Neutrophil (primary cell): ENCODE measurements around the gene PACC1.

ENCODE experiments used
- H3K27ac ChIP-seq: fragments of 200-600 bp; sonication (generic); 2 replicates; pipeline ENCODE4 v1.5.1; 2016; ENCODE audit warnings: mild to moderate bottlenecking, moderate library complexity
- H3K27me3 ChIP-seq: fragments of 200-600 bp; sonication (generic); 2 replicates; pipeline ENCODE4 v1.6.0; 2016; ENCODE audit warnings: mild to moderate bottlenecking
- H3K36me3 ChIP-seq: fragments of 200-600 bp; sonication (generic); 2 replicates; pipeline ENCODE4 v1.5.1; 2017
- H3K4me1 ChIP-seq, 2 experiments: fragments of 200-600 bp in 1 of 2; sonication (generic) in 1 of 2; 1 replicate in 1 of 2; 2 replicates in 1 of 2; pipeline versions ENCODE4 v1.5.1 to v1.6.1; 2013 to 2016; ENCODE audit warnings: low read depth in 1 of 2, low read length in 1 of 2, mild to moderate bottlenecking in 1 of 2, moderate library complexity in 1 of 2; ENCODE audit not compliant: control insufficient read depth in 1 of 2, insufficient read depth in 1 of 2
- H3K4me3 ChIP-seq, 2 experiments: fragments of 200-600 bp in 1 of 2; sonication (generic) in 1 of 2; 1 replicate in 1 of 2; 2 replicates in 1 of 2; pipeline ENCODE4 v1.5.1; 2013 to 2016; ENCODE audit warnings: low read depth in 1 of 2, low read length in 1 of 2, mild to moderate bottlenecking in 1 of 2, moderate library complexity in 1 of 2
- H3K9me3 ChIP-seq: fragments of 200-600 bp; sonication (generic); 2 replicates; pipeline ENCODE4 v1.5.1; 2016
- TF ChIP-seq, protein P1 (sequence below): fragments of 200-600 bp; sonication (generic); IDR thresholded peaks from 2 replicates; pipeline ENCODE4 v1.5.1; 2016; ENCODE audit warnings: antibody characterized with exemption

The PACC1 gene

DNA sequence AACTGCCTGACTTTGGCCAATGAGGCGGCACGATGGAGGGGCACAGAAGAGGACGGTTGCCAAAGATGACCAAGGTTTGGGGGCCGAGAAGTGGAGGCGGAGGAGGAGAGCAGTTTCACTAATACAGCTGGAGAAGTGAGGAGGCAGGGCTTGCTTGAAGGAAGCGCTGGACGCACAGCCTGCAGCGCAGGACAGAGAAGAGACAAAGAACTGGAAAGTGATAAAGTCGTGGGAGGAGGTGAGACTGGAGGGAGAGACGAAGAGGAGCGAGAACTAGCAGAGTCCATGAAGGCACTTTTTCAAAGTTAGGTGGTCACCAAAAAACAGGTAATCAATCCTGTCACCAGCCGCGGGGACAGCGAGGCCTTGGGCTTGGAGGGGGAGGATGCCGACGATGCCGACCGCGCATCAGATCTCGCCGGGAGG lies 771 bp downstream of the PACC1 start:
- no peaks in the 10 kb centered on the region for H3K9me3 ChIP-seq
- H3K36me3 ChIP-seq: no peaks in the 10 kb centered on the region
- no peak overlapping the region for H3K27ac ChIP-seq
- peaks cover 9% of the 10 kb centered on the region for H3K27me3 ChIP-seq
- TF ChIP-seq, protein P1, sequence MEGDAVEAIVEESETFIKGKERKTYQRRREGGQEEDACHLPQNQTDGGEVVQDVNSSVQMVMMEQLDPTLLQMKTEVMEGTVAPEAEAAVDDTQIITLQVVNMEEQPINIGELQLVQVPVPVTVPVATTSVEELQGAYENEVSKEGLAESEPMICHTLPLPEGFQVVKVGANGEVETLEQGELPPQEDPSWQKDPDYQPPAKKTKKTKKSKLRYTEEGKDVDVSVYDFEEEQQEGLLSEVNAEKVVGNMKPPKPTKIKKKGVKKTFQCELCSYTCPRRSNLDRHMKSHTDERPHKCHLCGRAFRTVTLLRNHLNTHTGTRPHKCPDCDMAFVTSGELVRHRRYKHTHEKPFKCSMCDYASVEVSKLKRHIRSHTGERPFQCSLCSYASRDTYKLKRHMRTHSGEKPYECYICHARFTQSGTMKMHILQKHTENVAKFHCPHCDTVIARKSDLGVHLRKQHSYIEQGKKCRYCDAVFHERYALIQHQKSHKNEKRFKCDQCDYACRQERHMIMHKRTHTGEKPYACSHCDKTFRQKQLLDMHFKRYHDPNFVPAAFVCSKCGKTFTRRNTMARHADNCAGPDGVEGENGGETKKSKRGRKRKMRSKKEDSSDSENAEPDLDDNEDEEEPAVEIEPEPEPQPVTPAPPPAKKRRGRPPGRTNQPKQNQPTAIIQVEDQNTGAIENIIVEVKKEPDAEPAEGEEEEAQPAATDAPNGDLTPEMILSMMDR: no peak
- H3K4me1 ChIP-seq: peaks cover 8 to 11% of the 10 kb centered on the region in 2 experiments
- H3K4me3 ChIP-seq: peak overlapping the region; percentile 71 to 85

DNA sequence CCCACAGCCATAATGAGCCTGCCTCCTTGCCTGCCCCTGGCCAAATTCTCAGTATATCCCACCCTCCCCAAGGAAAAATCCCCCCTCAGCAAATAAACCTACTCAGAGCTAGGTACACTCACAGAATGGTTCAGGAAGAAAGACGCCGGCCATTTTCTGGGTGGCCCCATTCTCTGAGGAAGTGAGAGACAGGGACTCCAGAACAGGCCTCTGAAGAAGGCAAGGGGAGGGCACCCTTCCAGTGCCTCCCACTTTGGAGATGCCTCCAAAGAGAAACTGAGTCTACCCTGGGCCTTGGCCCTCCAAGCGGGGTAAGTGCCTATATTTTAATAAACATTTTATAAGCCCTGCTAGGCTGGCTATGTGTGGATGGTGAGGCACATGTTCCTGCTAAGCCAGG lies 2.3 kb downstream of the PACC1 start:
- Histone ChIP-seq H3K27ac (no peak overlapping the region), H3K9me3 (no peaks in the 10 kb centered on the region), H3K36me3 (no peaks in the 10 kb centered on the region), H3K27me3 (peaks cover 9% of the 10 kb centered on the region), H3K4me3 (no peak overlapping the region), H3K4me1 (peaks cover 8 to 11% of the 10 kb centered on the region in 2 experiments)
- TF ChIP-seq, protein P1: no peak

- H3K27me3 ChIP-seq: peaks cover 9% of the 10 kb centered on the region
- no peak overlapping the region for H3K27ac ChIP-seq
- peaks cover 8 to 11% of the 10 kb centered on the region in 2 experiments for H3K4me1 ChIP-seq
- no peaks in the 10 kb centered on the region for H3K36me3 ChIP-seq
- no peak overlapping the region for H3K4me3 ChIP-seq
- H3K9me3 ChIP-seq: no peaks in the 10 kb centered on the region
- TF ChIP-seq, protein P1: no peak
These were observed 4.4 kb downstream of the PACC1 start for GRCh38 chr1:212410231-212410820.

DNA sequence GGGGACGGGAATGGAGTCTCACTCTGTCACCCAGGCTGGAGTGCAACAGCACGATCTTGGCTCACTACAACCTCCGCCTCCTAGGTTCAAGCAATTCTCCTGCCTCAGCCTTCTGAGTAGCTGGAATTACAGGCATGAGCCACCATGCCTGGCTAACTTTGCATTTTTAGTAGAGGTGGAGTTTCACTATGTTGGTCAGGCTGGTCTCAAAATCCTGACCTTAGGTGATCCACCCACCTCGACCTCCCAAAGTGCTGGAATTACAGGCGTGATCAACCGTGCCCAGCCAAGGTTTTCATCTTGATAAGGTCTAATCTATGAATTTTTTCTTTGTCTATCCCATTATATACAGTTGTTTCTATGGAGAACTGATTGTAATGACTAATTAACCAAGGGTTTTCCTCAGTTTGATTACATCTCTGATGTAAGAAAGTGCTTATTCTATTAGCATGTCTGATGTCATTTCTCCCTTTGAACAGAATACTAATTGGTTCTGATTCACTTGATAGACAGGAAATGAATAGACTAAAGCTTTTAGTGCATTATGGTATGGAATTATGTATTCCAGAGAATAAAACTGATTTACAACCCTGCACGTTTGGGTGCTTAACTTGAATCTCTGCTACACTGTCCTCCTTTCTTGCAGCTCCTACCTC lies 11.9 kb downstream of the PACC1 start:
- H3K27me3 ChIP-seq: no peaks in the 10 kb centered on the region
- H3K27ac ChIP-seq: no peak overlapping the region
- H3K4me1 ChIP-seq: no peaks in the 10 kb centered on the region
- H3K9me3 ChIP-seq: no peaks in the 10 kb centered on the region
- no peaks in the 10 kb centered on the region for H3K36me3 ChIP-seq
- no peak overlapping the region for H3K4me3 ChIP-seq
- TF ChIP-seq, protein P1: no peak

DNA sequence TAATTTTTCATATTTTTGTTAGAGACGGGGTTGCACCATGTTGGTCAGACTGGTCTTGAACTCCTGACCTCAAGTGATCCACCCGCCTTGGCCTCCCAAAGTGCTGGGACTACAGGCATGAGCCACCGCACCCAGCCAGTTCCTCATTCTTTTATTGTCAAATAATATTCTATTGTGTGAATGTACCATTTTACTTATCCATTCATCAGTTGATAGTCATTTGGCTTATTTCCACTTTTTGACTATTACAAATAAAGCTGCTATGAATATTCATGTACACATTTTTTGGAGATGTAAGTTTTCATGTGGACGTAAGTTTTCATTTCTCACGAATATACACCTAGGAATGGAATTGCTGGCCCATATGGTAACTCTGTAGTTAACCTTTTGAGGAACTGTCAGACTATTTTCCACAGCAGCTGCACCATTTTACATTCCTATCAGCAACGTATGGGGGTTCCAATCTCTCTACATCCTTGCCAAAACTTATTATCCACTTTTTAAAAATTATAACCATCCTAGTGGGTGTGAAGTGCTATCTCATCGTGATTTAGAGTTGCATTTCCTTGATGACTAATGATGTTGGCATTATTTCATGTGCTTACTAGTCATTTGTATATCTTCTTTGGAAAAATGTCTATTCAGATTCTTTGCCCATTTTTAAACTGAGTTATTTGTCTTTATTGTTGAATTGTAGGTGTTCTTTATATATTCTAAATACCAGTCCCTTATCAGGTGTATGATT lies 12.7 kb downstream of the PACC1 start:
- no peaks in the 10 kb centered on the region for H3K36me3 ChIP-seq
- H3K9me3 ChIP-seq: no peaks in the 10 kb centered on the region
- no peak overlapping the region for H3K4me3 ChIP-seq
- H3K27me3 ChIP-seq: no peaks in the 10 kb centered on the region
- H3K27ac ChIP-seq: no peak overlapping the region
- no peaks in the 10 kb centered on the region for H3K4me1 ChIP-seq
- TF ChIP-seq, protein P1: no peak
